GM12872 (cell line): Measurements from ENCODE around the gene PEMT.

Experiments
- TF ChIP-seq, protein P1 (sequence below): IDR thresholded peaks from 3 replicates; pipeline ENCODE4 v1.5.1; 2011; ENCODE audit warnings: low read depth, mild to moderate bottlenecking, low read length, moderate library complexity; ENCODE audit not compliant: insufficient read depth

Gene PEMT

DNA sequence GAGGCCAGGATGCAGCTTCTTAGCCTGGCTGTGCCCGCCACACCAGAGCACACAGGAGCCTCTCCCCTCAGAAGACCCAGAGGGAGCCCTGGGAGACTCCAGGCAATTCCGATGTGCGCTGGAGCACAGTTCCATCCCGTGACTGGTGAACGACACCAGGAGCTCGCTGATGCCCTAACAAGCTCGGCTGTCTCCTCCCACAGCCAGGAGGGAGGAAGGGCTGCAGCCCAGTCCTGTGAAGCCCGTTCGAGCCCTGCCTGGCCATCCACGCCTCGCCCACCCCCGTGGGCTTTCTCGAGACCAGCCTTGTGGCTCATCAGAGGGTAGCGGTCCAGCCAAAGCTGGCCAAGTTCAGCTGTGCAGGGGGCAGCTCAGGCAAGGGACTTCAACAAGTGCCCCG, 73.5 kb downstream of the PEMT start:
- TF ChIP-seq, protein P1, sequence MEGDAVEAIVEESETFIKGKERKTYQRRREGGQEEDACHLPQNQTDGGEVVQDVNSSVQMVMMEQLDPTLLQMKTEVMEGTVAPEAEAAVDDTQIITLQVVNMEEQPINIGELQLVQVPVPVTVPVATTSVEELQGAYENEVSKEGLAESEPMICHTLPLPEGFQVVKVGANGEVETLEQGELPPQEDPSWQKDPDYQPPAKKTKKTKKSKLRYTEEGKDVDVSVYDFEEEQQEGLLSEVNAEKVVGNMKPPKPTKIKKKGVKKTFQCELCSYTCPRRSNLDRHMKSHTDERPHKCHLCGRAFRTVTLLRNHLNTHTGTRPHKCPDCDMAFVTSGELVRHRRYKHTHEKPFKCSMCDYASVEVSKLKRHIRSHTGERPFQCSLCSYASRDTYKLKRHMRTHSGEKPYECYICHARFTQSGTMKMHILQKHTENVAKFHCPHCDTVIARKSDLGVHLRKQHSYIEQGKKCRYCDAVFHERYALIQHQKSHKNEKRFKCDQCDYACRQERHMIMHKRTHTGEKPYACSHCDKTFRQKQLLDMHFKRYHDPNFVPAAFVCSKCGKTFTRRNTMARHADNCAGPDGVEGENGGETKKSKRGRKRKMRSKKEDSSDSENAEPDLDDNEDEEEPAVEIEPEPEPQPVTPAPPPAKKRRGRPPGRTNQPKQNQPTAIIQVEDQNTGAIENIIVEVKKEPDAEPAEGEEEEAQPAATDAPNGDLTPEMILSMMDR, result no peak

DNA sequence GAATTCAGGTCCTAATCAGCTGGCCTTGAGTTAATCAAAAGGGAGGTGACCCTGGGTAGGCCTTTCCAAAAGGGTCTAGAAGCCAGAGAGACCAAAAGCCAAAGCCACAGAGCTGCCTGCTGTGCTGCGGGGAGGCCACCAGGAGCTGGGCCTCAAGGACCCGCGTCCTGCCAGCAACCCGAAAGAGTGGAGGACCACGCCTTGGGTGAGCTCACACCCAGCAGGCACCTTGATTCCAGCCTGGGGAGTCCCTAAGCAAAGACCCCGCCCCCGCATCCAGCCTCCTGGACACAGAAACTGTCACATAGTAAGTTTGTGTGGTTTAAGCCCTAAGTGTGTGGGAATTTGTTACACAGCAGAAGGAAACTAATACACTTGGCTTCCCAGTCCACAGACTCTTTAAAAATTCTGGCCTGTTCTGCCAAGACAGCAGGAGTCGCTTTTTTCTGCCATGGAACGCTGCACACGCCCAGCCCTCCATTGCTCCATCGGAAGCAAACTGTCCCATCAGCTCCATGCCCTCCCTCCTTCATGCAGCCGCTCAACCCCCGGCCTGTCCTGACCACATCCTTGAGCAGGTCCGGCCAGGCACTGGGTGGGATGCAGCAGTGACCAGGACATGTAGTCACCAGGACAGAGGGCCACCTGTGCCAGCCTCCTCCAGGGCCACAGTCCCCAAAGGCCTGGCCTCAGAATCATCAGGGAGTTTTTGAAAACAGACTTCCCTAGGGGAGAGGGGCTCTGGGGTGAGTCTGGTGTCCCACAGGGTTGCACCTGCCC, 74.4 kb downstream of the PEMT start:
- TF ChIP-seq, protein P1, result no peak

DNA sequence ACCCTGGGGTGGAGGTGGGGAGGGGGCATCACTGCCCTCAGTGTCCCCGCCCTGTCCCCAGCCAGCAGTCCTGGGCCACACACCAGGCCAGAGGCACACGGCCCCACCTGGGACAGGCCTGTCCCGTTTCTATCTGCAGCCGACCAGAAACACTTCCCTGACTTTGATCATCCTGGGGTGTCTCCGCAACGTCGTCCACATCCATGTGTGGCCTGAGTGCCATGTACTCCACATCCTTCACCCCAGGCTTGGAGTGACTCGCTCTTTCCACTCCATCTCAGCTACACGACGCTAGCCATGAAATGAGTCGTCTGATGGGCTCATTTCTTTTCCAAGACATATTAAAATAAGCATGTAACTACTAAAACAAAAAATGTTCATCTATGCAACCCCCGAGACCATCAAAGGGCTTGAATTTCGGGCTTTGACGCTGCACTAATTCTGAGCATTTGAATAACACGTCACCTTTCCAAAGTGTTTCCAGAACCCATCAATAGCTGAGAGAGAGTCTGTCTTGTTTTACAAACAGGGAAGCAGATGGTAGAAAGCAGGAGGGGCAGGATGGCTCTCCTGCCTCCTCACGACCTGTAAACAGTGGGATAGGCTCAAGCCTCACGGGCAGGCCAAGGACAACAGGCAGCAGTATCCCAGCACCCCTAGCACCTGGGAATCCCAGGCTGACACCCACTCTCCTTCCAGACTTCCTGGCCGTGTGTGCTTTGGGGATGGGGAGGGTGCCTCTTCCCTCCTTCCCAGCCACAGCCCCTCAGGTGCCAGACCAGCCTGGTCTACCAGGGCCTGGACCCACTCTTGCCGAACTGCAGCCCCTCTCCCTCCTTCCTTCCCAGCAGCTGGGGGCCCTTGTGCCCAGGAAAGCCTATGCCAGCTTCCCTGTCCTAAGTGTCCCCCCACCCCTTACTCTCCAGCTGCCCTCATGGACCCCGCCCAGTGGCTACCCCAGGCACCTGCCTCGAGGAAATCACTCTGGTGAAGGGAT, 75.3 kb downstream of the PEMT start:
- TF ChIP-seq, protein P1, result no peak

DNA sequence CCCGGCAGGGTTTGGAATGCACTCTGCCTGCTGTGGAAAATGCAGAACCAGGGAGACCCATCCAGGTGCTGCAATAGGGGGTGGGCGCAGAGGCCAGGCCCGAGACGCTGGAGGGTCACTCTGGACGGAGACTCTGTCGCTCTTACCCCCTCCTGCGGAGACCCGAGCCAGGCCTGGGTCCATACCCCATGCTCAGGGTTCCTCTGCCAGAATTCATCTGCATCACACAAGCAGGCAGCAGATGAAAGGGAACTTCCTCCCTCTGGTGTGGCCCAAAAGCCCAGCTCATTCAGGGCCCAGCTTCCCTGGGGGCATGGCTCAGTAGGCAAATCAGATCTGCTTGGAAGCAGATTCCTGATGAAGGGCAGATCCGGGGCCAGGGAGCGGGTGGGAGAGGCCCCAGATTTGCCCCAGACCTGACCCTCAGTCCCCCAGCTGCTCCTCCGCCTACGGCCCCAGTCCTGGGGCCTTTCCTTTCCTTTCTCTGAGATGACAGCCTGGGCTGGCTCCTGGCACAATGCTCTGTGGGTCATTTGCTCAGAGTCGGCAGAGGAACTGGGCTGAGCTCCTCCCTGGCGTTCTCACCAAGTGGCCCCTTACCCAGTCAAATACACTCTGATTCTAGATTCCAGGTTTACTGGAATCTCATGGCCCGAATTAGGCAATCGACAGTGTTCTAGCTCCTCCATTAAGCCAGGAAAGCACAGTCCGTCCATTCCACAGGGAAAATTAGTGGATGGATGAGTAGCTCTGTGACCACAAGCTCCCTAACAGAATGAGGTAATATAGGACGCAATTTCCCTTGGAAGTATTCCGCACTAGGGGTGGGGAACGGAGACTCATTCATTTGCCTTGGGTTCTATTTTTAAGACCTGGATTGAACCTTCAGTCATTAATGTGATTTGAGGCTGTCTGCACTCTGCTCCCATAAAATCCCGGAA, 76.2 kb downstream of the PEMT start:
- TF ChIP-seq, protein P1, result no peak

DNA sequence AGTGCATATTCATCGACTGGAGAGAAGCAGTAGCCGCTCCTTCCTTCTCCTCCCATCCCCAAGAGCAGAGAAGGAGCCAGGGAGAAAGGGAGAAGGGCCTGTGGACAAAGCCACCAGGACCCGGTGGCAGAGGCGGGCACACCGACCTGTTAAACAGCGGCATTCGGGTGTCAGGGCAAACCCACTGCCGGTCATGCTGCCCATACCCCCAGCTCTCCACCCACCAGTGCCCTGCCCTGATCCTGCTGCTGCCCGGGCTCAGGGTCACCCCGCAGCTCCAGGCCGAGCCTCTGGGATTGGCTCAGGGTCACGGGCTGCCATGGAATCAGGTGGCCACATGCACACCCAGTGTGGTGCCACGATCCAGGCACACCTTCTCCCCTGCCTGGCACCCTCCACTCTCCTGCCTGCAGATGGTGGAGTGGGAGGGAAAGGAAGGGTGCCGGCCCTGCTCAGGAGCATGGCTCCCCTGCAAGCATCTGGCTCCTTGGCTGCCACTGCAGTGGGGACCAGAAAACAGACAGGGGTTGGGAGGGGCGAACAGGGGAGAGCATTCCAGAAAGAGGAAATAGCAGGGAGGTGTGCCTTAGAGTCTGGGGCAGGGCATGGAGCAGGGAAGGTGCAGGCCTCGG, 77.0 kb downstream of the PEMT start:
- TF ChIP-seq, protein P1, result no peak

DNA sequence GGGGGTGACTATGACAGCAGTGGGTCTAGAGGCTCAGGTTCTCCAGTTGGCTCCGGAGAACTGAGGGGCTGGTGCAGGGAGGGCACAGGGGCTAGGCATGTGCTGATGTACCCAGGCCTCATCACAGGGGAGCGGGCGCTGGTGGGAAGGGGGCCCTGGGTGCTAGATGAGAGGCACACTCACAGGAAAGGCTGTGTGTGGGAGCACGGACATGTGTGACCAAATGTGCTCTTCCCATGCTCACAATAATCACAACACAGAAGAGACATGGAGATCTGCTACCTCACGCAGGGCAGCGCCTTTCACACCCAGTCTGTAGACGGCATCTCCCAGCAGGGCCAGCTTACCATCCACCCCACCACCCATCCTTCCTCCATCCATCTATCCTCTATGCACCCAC, 77.9 kb downstream of the PEMT start:
- TF ChIP-seq, protein P1, result no peak
